ENCODE measurements around the gene LEP. TPM values are rescaled to one million over a fixed set of nuclear protein-coding genes. Genes with fewer than 3 reads are reported as not detected.

The LEP gene
- total RNA-seq, 1 experiment from 2014 or later, result not detected

DNA sequence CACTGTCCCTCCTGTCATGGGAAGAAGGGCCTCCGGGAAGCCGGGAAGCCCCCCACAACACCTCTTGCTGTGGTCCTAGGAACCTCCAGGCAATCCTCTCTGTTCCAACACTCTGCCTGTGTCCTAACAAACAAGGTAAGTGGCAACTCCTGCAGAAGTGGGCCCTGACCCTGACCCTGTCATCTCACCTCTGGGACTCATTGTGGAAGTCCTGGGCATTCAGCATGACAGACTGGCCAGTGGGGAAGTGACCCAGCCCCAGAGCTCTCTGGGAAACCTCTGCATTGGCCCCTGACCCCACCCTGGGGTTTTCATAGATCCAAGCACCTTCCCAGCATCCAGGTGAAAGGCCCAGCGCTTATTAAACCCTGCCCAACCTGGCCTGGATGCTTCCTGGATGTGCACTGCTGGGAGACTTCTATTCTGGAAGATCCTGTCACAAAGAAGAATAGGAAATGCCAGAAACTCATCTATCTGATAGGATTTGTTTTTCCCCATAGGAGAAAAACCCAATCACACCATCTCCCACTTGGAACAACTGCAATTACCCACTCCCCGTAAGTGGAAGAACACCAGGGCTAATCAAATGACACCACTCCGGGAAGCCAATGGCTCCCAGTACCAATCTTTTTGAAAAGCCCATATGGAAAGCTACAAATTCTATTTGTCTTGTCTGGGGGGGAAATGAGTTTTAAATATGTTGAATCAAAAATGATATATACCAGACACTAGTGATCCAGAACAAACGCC lies 24.3 kb downstream of the LEP start:
- H3K27ac Mint-ChIP-seq (ENCODE audit: unreplicated experiment), result no peak overlapping the region
- H3K36me3 ChIP-seq (ENCODE audit: control insufficient read depth, insufficient read depth, low read length), result no peaks in the 10 kb centered on the region
- no peak for DNase-seq
- no peaks in the 10 kb centered on the region for H3K27me3 Mint-ChIP-seq (ENCODE audit: insufficient read depth, unreplicated experiment)
- H3K9me3 Mint-ChIP-seq (ENCODE audit: unreplicated experiment), result peaks cover 9% of the 10 kb centered on the region
- intact Hi-C loops (cut with micrococcal nuclease; ENCODE audit: unreplicated experiment), result no loop called here
- POLR2A ChIA-PET, result no interaction called here
- CTCF ChIA-PET, result no interaction called here
- H3K4me3 ChIP-seq (ENCODE audit: low read depth, low read length), result no peak overlapping the region
- no peaks in the 10 kb centered on the region for H3K36me3 Mint-ChIP-seq (ENCODE audit: insufficient read depth, unreplicated experiment)
- TF ChIP-seq, protein P1, sequence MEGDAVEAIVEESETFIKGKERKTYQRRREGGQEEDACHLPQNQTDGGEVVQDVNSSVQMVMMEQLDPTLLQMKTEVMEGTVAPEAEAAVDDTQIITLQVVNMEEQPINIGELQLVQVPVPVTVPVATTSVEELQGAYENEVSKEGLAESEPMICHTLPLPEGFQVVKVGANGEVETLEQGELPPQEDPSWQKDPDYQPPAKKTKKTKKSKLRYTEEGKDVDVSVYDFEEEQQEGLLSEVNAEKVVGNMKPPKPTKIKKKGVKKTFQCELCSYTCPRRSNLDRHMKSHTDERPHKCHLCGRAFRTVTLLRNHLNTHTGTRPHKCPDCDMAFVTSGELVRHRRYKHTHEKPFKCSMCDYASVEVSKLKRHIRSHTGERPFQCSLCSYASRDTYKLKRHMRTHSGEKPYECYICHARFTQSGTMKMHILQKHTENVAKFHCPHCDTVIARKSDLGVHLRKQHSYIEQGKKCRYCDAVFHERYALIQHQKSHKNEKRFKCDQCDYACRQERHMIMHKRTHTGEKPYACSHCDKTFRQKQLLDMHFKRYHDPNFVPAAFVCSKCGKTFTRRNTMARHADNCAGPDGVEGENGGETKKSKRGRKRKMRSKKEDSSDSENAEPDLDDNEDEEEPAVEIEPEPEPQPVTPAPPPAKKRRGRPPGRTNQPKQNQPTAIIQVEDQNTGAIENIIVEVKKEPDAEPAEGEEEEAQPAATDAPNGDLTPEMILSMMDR (IDR thresholded peaks at IDR 0.05; ENCODE audit: insufficient read depth in 1 of 2, low read depth in 1 of 2, low read length in 1 of 2, severe bottlenecking in 1 of 2, unreplicated experiment in 1 of 2), result no peak
- H3K4me1 Mint-ChIP-seq (ENCODE audit: low read depth, unreplicated experiment), result peaks cover 27% of the 10 kb centered on the region
- H3K4me3 Mint-ChIP-seq (ENCODE audit: unreplicated experiment), result no peak overlapping the region
- H3K4me1 ChIP-seq, result peaks cover 20% of the 10 kb centered on the region
- H3K27me3 ChIP-seq (replicated peaks; ENCODE audit: control insufficient read depth, insufficient read depth, low read length), result no peaks in the 10 kb centered on the region
- BruUV-seq (replicated peaks), result no TSS peak
- H3K9me3 ChIP-seq, result no peaks in the 10 kb centered on the region

DNA sequence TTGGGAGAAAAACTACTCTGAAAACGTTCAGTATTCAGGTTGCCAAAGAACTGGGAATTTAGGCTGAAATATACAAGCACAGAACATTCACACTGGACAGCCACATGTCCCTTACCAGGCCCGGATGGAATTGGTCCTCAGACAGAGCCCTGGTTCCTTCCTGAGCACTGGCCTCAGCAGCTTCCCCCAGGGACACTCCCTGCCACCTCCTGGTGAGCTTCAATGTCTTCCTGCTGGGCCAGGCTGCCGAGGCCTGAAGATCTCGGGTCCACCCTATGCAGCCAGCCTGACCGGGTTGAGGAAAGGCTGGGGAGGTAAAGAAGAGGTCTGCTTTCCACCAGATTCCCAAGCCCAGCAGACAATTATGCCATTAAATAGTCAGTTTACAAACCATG lies 24.8 kb downstream of the LEP start:
- TF ChIP-seq, protein P1 (IDR thresholded peaks at IDR 0.05; ENCODE audit: insufficient read depth in 1 of 2, low read depth in 1 of 2, low read length in 1 of 2, severe bottlenecking in 1 of 2, unreplicated experiment in 1 of 2), result no peak
- DNase-seq, result no peak
- H3K9me3 ChIP-seq, result no peaks in the 10 kb centered on the region
- intact Hi-C loops (cut with micrococcal nuclease; ENCODE audit: unreplicated experiment), result no loop called here
- no peak overlapping the region for H3K4me3 ChIP-seq (ENCODE audit: low read depth, low read length)
- no TSS peak for BruUV-seq (replicated peaks)
- H3K4me1 Mint-ChIP-seq (ENCODE audit: low read depth, unreplicated experiment), result peaks cover 22% of the 10 kb centered on the region
- H3K27ac Mint-ChIP-seq (ENCODE audit: unreplicated experiment), result peak overlapping the region; percentile 91
- no peaks in the 10 kb centered on the region for H3K27me3 ChIP-seq (replicated peaks; ENCODE audit: control insufficient read depth, insufficient read depth, low read length)
- CTCF ChIA-PET, result no interaction called here
- H3K27me3 Mint-ChIP-seq (ENCODE audit: insufficient read depth, unreplicated experiment), result no peaks in the 10 kb centered on the region
- peaks cover 14% of the 10 kb centered on the region for H3K4me1 ChIP-seq
- POLR2A ChIA-PET, result no interaction called here
- no peak overlapping the region for H3K4me3 Mint-ChIP-seq (ENCODE audit: unreplicated experiment)
- H3K36me3 ChIP-seq (ENCODE audit: control insufficient read depth, insufficient read depth, low read length), result no peaks in the 10 kb centered on the region
- H3K36me3 Mint-ChIP-seq (ENCODE audit: insufficient read depth, unreplicated experiment), result no peaks in the 10 kb centered on the region
- H3K9me3 Mint-ChIP-seq (ENCODE audit: unreplicated experiment), result peaks cover 9% of the 10 kb centered on the region

DNA sequence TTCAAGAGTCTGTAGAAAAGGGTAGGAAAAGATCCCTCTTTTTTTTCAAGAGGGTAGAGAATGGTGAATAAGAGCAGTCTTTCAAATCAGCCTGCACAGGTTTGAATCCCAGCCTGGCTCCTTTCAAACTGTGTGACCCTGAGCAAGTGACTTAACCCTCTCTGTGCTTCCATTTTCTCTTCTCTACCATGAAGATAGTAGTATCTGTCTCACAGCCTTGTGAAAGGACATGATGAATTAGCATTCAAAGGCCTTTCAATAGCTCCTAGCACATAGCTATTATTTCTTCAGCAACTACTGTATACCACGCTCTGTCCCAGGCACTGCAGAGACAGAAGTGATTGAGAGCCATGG lies 25.4 kb downstream of the LEP start:
- no TSS peak for BruUV-seq (replicated peaks)
- Mint-ChIP-seq H3K4me3 (ENCODE audit: unreplicated experiment) (no peak overlapping the region), H3K27me3 (ENCODE audit: insufficient read depth, unreplicated experiment) (no peaks in the 10 kb centered on the region), H3K27ac (ENCODE audit: unreplicated experiment) (peak overlapping the region; percentile 91), H3K36me3 (ENCODE audit: insufficient read depth, unreplicated experiment) (no peaks in the 10 kb centered on the region), H3K4me1 (ENCODE audit: low read depth, unreplicated experiment) (peaks cover 22% of the 10 kb centered on the region), H3K9me3 (ENCODE audit: unreplicated experiment) (peaks cover 9% of the 10 kb centered on the region)
- TF ChIP-seq, protein P1 (IDR thresholded peaks at IDR 0.05; ENCODE audit: insufficient read depth in 1 of 2, low read depth in 1 of 2, low read length in 1 of 2, severe bottlenecking in 1 of 2, unreplicated experiment in 1 of 2), result no peak
- intact Hi-C loops (cut with micrococcal nuclease; ENCODE audit: unreplicated experiment), result no loop called here
- H3K9me3 ChIP-seq, result no peaks in the 10 kb centered on the region
- ChIA-PET CTCF (interaction anchor here (1.0 to 1.5 kb wide), 2 partner anchors 55 to 57 kb away, joined by 3 read pairs; no protein-coding TSS in a partner anchor), POLR2A (no interaction called here)
- no peaks in the 10 kb centered on the region for H3K27me3 ChIP-seq (replicated peaks; ENCODE audit: control insufficient read depth, insufficient read depth, low read length)
- H3K4me3 ChIP-seq (ENCODE audit: low read depth, low read length), result no peak overlapping the region
- H3K36me3 ChIP-seq (ENCODE audit: control insufficient read depth, insufficient read depth, low read length), result no peaks in the 10 kb centered on the region
- DNase-seq, result no peak
- H3K4me1 ChIP-seq, result peaks cover 12% of the 10 kb centered on the region
